Activated CD8-positive, alpha-beta memory T cell treated with anti-CD3 and anti-CD28 coated beads, Interleukin-2, amount 50 U/mL, for 4 hours (primary cell): ENCODE results near the gene ETS1.

Source experiments
- DNase-seq: peaks from one replicate; pipeline ENCODE4 v3.0.0-alpha.2; 2020

Gene ETS1

DNA sequence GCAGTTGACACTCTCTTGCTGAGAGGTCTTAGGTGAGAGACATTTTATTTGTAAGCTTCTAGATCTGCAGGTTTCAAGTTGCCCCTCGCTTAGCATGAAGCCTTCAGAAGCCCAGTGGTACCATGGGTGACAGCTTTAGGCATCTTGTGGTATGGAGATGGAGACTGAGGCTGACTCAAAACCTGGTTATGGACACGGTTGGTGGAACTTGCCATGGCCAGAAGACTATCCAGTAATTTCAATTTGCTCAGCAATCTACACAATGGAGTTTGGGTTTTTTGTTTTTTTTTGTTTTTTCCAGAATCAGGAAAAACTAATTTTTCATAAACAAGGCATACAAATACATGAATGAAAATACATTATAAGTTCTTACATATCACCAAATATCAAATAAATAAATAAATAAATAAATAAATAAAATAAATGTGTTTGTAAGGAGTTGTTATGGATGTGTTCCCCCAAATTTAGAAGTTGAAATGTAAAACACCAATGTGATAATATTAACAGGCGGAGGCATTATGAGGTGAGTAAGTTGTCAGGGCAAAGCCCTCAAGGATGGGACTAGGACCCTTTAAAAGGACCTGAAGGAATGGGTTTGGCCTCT is 22.6 kb downstream of the ETS1 start:
- DNase-seq = no peak

DNA sequence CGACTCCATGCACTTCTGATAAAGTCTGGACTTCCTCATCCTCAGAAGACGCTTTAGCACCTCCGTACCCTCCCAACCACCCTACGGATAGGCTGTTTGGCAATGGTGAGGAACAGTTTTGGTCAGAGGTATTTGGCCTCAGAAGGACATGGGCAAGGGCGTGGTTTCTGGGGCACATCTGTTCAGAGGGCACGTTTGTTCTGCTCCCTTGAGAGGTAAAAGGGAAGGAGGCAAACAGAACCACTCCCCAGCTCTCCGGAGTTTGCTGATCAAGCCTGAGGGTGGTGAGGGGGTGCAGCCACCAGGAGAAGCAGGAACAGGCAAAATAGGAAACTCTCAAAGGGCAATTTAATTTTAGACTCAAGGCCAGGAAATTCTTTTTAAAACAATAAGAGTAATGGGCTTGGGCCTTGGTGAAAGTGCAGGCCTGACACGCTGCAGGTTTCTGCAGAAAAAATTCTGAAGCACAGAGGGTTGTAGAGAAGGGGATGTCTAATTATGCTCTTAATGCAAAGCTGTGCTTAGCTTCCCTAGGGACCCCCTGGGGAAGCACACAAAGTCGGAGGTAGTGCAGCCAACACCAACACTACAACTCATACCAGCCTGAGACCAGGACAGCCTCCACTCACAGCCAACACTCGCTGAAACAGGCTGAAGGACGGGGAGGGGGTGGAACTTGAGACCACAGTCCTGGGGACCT is 23.3 kb downstream of the ETS1 start:
- no peak for DNase-seq

DNA sequence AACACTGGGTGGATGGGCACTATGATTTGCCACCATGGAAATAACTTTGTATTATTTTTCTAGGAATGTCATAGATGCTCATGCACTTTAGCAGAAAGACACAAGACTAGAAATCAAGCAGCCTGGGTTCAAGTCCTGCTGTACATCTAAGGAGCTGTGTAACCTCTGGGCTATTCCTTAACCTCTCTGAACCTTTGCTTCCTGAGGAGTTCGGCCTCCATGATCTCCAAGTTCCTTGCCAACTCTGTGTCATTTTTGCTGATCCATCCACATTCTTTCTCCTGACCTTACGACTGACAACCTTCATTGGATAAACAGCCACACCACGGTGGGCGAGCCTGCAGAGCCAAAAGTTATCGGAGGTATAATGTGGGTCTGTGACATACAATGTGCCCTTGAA is 24.1 kb downstream of the ETS1 start:
- no peak for DNase-seq

DNA sequence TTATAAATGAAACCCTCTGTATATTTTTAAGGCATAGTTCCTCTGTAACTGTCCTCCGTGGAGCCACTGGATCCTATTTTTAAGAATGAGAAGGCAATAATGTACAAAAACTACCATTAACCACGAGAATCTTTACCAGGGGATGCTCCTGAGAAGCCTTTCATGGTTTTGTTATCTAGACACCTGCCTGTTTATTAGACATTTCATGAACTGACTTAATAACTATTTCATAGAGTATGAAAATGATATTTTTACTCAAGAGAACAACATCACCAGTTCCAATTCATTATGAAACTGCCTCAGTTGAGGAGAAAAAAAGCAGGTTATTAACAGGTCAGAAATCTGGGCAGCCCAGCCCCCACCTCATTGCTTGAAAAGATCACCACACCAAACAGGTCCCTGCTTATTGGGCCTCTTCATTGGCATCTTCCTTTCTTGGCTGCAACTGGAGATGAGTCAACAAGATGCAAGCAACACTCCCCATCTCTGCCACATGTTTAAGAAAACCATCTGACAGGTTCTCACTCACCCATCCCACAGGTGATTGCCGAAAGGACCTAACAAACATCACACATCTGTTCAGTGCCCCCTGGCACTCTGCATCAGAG is 27.8 kb downstream of the ETS1 start:
- DNase-seq = no peak

DNA sequence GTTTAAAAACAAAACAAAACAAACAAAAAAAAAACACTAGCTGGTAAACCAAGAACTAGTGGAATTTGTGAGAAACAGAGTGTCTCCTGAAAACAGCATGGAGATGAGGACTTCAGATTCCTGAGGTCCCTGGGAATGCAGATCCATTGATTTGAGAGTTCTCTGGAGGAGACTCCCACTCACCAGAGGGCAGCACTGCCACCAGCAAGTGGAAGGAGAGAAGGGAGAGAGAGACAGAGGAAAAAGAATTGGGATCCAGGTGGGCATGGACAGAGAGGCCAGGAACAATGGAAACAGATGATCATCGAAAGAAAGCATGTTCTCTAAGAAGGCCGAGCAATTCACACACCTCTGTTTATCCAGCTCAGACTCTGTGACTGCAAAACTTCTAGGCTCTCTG is 31.8 kb downstream of the ETS1 start:
- no peak for DNase-seq

DNA sequence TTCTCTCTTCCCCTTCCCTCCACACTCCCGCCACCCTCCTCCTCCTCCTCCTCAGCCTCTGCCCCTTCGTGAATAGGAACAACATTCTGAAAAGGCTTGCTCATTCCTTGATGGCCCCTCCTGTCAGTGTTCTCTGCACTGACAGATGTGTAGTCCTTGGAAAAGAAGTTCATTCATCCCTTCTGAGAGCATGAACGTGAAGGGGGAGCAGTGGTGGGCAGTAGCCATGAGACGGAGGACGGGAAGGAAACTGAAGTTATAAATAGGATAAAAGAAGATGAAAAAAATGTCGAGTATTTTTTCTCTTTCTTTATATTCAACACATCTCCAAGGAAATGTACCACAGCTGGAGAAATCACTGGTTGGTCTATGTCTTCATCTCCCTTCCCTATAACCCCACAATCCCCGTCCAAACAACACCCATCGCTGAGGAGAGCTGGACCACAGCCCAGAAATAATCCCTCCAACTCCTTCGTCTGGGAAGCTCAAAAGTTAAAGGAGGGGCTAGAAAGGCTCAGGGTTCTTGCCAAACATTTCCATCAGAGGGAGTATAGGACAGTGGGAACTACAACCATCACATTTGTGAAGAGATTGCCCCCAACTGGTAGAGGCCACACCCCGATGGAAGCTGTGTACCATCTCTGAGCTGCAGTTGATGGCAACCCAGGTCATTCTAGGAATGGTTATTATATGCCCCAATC is 33.5 kb downstream of the ETS1 start:
- DNase-seq = no peak

DNA sequence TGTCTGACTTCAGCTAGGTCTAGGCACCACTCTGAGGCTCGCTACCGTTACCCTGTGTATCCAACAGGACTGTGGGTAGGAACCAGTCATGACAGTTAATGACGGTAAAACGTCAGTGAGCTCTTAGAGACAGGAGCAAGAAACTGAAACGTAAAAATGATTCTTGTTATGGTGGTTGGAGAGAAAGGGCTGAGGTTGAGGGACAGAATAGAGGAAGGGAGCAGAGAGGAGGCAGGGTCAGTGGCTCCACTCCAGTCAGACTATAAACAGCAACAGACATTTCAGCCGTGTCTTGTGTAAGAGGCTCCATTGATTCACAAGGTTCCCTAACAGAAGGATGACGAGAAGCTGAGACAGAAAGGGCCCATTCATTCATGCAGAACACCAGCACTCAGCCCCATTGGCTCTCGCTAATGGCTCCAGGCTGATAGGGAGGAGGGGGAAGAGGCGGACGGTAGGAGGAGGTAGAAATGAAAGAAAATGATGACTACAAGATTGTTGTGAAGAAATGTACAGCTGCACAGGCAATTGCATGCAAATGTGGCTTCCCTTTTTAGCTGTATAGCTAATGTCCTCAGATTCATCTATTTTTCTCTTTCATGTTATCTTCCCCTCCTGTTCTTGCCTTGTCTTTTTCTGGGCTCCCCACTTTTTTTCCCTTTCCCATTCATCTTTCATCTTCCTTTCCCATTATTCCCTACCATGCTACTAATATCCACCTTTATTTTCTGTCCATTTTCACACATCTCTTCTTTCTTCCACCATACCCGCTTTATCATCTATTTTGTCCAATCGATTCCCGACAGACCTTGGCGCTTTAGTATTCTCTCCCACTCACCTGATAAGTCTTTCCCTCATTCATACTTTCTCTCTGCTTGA is 34.3 kb downstream of the ETS1 start:
- no peak for DNase-seq

DNA sequence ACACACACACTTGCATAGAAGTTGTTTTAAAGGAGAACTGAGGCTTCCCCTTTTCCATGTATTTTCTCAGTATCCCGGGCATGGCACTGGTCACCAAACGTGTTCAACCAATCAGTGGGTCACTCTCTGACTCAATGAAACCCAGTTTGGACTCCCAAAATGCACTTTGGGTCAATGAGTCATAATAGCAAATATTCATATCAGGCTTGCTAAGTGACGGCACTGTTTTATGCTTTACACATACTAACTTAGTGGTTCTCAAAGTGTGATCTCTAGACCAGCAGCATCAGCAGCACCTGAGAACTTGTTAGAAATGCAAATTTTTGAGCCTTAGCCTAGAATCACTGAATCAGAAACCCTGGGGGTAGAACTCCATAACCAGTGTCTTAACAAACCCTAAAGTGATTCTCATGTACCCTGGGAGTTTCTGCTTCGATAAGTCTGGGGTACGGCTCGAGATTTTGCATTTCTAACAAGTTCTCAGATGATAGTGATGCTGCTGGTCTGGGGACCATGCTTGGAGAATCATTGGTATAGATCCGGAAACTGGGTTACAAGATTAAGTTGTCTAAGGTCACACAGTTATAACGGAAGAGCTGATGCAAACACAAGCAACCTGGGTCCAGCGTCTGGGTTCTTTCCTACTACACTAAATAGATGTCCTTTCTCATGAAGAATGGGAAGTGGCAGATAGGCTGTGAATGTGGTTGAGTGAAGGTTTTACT is 35.6 kb downstream of the ETS1 start:
- no peak for DNase-seq

DNA sequence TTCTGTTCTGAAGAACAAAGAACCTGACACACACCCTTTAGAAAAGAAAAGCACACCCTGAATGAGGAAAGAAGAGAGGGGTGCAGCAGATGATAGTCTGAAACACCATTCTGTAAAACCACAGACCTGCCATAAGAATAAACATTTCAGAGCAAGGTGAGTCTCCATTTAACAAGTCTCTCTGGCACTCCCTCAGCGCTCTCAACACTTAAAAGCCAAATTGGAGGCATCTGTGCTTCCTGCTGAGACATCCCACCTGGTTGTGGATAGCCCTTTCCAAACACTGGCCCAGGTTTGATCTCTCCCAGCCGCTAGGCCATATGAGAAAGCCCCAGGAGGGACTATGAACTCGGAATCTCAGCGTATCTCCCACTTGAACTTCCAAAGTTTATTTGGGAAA is 36.3 kb downstream of the ETS1 start:
- no peak for DNase-seq

DNA sequence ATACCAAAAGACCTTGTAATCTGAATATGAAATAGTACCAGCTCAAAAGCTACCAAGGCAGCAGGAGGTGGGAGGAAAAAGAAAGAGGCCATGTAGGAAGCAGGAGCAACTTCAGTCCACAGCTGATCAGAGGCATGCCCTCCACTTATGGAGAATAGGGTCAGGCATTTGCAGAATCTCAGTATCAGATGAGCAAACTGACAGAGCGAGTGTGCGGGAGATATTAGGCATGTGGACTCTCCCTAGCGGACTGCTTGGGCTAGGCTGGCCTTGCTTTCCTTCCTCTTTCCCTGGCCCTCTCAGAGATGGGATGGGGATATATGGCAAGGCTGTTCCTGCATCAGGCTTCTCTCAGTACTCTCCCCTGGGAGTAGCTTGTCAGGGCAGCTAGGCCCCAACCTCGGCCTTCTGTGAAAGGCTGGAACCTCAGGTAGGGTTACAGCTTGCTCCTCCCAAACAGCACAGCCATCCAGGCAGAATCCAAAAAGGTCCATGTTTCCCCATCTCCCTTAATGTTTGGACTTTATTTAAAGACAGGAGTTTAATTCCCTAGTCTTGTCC is 37.0 kb downstream of the ETS1 start:
- DNase-seq = no peak

DNA sequence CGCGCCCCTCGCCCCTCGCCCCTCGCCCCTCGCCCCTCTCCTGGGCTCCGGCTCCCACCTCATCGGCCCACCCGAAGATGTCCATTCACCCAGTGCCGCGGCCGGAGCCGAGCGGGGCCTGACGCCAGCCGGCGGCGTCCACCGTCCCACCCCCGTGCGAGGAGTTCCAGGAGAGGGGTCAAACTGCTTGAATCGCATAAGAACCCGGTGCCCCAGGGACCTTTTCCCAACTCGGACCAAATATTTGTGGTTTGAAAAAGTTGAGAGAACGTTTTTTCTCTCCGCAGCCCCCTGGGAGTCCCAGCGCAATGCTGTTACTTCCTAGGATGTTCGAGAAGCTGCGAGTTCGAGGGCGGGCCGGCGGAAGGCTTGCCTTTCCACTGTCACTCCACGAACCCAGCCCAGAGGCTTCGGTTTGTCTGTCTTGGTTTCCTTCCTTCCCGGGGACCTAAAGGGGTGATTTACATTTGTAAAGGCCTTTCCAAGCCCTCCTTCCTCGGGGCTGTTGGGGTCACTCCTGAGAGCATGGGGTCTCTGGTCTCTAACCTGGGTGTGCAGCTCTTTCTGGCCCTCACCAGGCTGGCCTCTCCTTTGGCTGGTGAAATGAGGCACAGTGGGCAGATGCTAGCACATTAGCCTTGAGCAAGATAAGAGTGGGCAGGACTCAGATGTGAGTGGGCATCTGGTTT is 38.0 kb downstream of the ETS1 start:
- DNase-seq = no peak

DNA sequence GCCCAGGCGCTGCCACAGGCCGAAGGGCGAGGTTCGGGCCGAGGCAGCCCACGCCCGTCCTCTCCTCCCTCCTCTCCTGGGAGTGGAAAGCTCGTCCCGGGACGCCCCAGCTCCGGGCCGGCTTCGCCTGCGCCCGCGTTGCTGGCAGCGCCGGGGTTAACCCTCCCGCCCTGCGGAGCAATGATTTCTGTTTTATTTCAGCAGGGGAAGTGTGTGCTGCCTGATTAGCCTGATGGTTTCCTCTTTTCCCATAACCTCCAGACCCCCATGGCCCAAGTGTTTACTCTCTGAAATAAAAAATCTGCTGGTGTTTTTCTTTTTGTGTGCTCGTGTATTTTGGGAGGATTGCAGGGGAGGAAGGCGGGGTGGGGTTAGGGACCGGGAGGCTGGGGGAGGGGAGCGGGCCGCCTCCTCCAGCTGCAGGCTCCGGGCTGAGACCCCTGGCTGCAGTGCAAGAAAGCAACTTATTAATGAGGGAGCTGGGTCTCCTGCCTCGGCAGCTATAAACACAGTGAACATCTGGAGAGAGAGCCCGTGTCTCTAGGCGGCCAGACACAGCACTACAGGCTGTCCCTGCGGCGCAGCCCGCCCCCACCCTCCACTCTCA is 38.6 kb downstream of the ETS1 start:
- no peak for DNase-seq

DNA sequence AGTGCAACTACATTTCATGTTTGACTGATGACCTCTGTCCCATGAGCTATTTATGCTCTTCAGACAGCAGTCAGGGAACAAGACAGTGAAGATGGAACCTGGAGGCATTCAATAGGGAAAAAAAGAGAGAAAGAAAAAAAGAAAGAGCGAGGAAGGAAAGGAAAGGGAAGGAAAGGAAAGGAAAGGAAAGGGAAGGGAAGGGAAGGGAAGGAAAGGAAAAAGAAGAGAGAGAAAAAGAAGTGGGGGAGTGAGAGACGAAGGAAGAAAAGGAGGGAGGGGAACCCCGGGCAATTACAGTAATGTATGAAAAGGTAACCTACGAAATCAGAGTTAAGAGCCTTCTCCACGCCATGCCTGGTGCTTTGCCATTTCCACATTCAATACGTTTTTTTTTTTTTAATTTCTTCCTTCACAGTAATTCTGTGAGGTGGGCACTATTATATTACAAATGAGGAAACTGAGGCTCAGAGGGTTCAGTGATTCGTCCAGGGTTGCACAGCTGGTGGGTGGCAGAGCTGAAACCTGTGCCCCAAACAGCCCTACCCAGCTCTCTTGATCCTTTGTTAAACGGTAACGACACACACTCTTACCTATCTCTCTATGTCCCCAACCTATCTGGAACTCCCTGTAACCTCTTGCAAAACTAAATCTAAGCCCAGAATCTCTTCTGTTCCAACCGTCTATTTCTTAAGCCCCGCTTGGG is 39.3 kb downstream of the ETS1 start:
- no peak for DNase-seq

DNA sequence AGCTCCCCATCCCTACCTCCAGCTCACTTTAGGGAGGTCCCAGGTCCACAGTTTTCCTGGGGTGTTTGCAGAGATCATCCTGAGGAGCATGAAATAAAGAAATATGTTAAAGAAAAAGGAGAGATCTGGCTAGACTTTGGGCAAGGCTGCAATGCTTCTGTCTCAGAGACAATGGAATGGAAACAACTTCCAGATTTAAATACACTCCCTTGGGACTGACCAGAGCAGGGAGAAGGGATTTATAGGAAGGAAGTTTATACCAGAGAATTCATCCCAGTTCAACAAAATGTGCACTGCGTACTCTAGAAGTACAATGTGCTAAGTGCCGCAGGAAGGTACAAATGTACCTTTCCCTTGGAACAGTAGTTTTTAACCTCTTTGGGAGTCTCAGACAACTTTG is 40.4 kb downstream of the ETS1 start:
- DNase-seq = no peak

DNA sequence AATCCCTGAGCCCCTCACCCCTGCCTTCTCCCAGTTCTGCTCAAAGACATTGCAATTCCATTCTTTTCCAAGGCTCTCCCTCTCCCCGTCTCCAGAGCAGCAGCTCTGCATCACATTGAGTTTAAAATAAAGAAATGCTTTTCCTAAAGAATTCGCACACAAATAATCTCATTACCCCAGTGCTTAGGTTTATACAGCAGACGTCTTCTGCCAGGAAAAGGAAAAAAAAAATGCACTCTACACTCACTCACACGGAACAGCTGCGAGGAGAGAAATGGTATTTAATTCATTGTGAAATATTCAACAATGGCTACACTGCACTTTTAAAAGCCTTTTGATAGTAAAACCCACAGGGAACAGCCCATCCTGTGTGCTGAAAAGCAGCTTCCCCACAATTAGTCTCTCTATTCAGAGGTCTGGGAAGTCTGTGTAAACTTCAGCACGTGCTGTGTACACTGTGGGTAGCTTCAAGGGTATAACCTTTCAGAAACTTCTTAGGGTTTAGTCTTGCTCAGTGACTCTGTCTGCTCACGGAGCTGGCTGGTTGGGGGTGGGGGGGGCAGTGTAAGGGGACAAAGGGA is 42.8 kb downstream of the ETS1 start:
- DNase-seq = peak; percentile 44

DNA sequence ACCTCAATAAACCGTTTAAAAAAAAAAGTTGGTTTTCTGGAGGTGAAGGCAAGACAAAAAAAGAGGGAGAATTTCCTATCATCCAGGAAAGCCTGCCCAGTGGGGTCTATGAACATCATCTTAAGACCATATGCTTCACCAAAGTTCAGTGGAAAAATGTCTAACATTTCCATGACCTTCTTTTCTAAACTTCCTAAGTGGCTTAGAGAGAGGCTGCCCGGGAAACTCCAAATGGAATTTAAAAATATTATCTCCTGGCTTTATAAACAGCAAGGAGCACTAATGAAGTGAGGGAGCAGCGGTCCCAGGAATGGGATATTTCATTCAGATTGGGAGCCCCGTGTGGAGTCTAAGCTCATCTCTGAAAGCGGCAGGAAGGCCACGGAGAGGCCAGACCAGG is 46.9 kb downstream of the ETS1 start:
- no peak for DNase-seq

DNA sequence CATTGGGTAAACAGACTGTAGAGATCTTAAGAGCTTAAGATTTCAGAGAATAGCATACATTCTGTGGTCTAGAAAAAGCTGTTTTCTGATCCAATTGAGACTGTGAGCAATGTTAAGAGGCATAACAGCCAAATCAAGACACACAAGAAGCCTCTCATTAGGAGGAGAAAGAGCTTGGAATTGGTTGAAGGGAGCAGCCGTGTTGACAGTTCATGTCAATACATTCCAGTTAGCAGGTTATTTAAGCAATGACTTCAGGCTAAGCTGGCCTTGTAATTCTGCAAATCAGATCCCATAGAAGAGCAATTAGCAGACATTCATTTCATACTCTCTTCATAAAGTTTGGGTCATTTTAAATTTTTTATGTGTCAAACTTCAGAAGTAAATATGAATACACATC is 50.9 kb downstream of the ETS1 start:
- DNase-seq = no peak

DNA sequence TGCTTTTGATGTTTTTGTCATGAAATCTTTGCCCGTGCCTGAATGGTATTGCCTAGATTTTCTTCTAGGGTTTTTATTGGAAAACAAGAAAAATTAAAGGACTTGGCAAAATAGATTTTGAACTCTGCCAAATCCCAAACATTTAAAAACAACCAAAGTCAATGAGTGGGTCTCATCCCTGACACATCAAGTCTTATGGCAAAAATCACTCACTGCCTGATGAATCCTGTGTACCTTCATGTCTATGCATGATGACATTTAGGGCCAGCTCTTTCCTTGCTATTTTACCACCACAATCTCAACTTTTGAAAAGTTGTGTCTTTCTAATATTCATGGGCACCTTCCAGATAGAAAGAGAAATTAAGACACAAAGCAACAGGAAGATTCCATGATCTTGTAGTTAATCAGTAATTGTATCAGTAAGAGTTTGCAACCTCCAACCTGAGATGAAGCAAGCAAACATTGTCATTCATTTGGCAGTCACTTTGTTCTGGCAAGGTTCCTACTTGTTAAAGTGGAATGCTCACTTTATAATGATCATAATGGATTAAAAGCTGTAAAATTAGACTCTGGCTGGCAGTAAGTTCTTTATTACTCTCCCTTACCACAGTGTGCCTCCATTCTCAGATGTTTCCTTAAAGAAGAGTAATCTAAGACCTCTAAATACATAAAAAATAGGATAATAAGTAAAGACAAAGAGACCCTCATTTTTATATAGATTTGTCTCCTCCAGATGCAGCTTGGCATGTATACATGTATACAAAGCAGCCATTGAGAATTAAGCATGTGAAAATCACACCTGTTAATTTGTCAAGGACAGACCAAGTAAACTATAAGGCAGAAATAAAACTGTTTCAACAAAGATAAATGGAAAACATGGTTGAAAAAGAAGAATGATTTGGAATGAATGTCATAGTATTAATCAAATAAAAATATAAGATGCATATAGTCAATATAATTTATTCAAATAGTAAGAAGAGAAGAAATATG is 51.6 kb downstream of the ETS1 start:
- no peak for DNase-seq

DNA sequence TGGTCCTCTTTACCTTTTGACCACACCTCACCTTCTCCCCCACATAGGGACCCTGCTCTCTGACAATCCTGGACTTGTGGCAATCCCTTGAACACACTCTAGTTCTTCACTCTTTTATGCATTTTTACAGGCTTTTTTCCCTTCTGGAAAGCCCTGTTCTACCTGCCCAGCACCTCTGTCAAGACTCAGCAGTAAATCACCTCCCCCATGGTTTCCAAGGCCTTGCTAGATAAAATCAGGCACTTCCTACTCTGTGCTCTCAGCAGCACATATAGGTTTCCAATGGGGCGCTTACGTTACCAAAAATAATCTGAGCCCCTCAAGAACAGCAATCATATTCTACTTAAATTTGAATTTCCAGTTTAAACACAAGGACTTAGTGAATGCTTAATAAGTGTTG is 53.9 kb downstream of the ETS1 start:
- DNase-seq = no peak
